ENCODE data around the gene WDR74.

GRCh38 chr11:62863687-62864335, 24.4 kb upstream of the WDR74 start:
- TF ChIP-seq POLR2A (IDR thresholded peaks at IDR 0.05; ENCODE audit: low read length), result no peak
- no peak for TF ChIP-seq GATA1 (IDR thresholded peaks at IDR 0.05; ENCODE audit: low read depth, low read length)
